ENCODE results near the gene ZNF841. TPM values are rescaled to one million over a fixed set of nuclear protein-coding genes. Genes with fewer than 3 reads are reported as not detected.

Gene ZNF841
- total and polyA plus RNA-seq, 2 of the 8 experiments (the other 6 are each of a cell fraction or from before 2014, with no cell fraction given), result 4.1 to 17.9 TPM

DNA sequence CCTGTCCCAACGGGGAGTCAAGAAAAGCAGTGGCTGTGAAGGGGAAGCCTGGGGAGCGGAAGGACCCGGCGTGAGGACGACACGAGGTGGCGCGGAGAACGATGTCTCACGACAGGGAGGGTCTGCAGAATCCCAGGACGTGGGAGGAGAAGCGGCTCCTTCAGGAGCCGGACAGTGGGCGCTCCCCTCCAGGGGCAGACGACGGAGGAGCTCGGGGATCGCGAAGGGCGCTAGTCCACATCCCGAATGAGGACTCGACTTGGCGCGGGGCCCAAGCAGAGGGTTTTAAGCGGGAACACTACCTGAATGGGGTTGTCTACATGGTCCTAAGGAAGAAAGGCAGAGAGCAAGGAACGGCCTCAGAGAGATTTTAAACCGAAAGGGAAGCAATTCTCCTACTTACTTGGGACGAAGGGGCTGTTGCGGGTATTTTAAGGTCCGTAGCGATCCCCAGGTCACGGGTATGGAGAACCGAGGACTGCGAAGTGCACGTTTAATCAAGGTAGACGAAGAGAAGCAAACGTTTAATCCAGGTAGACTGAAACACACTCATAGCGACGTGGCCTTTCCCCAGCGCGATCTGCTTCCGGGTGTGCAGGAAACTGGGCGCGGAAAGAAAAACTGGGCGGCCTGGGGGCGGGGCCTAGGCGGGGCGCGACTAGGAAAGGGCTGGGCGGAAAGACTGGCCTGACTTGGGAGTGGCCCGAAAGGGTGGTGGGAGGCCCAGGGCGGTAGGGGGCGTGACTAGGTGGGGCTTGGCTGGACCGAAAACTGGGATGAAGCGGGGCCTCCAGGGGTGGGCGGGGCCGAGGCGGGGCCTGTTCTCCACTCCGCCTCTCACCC, at the start of gene ZNF841 (continued):
- TF ChIP-seq, protein P1, sequence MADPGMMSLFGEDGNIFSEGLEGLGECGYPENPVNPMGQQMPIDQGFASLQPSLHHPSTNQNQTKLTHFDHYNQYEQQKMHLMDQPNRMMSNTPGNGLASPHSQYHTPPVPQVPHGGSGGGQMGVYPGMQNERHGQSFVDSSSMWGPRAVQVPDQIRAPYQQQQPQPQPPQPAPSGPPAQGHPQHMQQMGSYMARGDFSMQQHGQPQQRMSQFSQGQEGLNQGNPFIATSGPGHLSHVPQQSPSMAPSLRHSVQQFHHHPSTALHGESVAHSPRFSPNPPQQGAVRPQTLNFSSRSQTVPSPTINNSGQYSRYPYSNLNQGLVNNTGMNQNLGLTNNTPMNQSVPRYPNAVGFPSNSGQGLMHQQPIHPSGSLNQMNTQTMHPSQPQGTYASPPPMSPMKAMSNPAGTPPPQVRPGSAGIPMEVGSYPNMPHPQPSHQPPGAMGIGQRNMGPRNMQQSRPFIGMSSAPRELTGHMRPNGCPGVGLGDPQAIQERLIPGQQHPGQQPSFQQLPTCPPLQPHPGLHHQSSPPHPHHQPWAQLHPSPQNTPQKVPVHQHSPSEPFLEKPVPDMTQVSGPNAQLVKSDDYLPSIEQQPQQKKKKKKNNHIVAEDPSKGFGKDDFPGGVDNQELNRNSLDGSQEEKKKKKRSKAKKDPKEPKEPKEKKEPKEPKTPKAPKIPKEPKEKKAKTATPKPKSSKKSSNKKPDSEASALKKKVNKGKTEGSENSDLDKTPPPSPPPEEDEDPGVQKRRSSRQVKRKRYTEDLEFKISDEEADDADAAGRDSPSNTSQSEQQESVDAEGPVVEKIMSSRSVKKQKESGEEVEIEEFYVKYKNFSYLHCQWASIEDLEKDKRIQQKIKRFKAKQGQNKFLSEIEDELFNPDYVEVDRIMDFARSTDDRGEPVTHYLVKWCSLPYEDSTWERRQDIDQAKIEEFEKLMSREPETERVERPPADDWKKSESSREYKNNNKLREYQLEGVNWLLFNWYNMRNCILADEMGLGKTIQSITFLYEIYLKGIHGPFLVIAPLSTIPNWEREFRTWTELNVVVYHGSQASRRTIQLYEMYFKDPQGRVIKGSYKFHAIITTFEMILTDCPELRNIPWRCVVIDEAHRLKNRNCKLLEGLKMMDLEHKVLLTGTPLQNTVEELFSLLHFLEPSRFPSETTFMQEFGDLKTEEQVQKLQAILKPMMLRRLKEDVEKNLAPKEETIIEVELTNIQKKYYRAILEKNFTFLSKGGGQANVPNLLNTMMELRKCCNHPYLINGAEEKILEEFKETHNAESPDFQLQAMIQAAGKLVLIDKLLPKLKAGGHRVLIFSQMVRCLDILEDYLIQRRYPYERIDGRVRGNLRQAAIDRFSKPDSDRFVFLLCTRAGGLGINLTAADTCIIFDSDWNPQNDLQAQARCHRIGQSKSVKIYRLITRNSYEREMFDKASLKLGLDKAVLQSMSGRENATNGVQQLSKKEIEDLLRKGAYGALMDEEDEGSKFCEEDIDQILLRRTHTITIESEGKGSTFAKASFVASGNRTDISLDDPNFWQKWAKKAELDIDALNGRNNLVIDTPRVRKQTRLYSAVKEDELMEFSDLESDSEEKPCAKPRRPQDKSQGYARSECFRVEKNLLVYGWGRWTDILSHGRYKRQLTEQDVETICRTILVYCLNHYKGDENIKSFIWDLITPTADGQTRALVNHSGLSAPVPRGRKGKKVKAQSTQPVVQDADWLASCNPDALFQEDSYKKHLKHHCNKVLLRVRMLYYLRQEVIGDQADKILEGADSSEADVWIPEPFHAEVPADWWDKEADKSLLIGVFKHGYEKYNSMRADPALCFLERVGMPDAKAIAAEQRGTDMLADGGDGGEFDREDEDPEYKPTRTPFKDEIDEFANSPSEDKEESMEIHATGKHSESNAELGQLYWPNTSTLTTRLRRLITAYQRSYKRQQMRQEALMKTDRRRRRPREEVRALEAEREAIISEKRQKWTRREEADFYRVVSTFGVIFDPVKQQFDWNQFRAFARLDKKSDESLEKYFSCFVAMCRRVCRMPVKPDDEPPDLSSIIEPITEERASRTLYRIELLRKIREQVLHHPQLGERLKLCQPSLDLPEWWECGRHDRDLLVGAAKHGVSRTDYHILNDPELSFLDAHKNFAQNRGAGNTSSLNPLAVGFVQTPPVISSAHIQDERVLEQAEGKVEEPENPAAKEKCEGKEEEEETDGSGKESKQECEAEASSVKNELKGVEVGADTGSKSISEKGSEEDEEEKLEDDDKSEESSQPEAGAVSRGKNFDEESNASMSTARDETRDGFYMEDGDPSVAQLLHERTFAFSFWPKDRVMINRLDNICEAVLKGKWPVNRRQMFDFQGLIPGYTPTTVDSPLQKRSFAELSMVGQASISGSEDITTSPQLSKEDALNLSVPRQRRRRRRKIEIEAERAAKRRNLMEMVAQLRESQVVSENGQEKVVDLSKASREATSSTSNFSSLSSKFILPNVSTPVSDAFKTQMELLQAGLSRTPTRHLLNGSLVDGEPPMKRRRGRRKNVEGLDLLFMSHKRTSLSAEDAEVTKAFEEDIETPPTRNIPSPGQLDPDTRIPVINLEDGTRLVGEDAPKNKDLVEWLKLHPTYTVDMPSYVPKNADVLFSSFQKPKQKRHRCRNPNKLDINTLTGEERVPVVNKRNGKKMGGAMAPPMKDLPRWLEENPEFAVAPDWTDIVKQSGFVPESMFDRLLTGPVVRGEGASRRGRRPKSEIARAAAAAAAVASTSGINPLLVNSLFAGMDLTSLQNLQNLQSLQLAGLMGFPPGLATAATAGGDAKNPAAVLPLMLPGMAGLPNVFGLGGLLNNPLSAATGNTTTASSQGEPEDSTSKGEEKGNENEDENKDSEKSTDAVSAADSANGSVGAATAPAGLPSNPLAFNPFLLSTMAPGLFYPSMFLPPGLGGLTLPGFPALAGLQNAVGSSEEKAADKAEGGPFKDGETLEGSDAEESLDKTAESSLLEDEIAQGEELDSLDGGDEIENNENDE (IDR thresholded peaks at IDR 0.05; ENCODE audit: insufficient replicate concordance, low read length), result no peak
- no peak for TF ChIP-seq RXRA (IDR thresholded peaks at IDR 0.05; ENCODE audit: insufficient read depth, low read depth, low read length)
- TF ChIP-seq USF2 (IDR thresholded peaks at IDR 0.05; ENCODE audit: low read length), result no peak
- no peak for TF ChIP-seq NANOG (IDR thresholded peaks at IDR 0.05; ENCODE audit: insufficient read depth, low read depth, low read length, poor library complexity, severe bottlenecking)
- TF ChIP-seq CREB1 (IDR thresholded peaks at IDR 0.05), result no peak
- TF ChIP-seq BRCA1 (IDR thresholded peaks at IDR 0.05; ENCODE audit: low read depth, low read length), result no peak

Measured in H1 (cell line).